Gastroesophageal sphincter (tissue), 3 donors: ENCODE data around the gene IRX6.

Experiments used
- POLR2A ChIP-seq, 2 donors: fragments of 450-650 bp; IDR thresholded peaks; one replicate each; pipeline ENCODE4 v1.6.1; 2017; ENCODE audit warnings: antibody characterized with exemption in 2 of 2, mild to moderate bottlenecking in 2 of 2, moderate library complexity in 1 of 2
- POLR2AphosphoS5 ChIP-seq: sonication (generic); formaldehyde crosslinking; IDR thresholded peaks from one replicate; pipeline ENCODE4 v1.6.1; 2017; ENCODE audit warnings: antibody characterized with exemption
- TF ChIP-seq, protein P1 (sequence below), 4 experiments: fragments of 200-600 bp in 2 of 4; fragments of 450-650 bp in 2 of 4; sonication (generic) in 1 of 4; IDR thresholded peaks; one replicate each; pipeline ENCODE4 v1.5.1; 2017 to 2019; ENCODE audit warnings: antibody characterized with exemption in 4 of 4, mild to moderate bottlenecking in 2 of 4, moderate library complexity in 2 of 4

- TF ChIP-seq, protein P1, sequence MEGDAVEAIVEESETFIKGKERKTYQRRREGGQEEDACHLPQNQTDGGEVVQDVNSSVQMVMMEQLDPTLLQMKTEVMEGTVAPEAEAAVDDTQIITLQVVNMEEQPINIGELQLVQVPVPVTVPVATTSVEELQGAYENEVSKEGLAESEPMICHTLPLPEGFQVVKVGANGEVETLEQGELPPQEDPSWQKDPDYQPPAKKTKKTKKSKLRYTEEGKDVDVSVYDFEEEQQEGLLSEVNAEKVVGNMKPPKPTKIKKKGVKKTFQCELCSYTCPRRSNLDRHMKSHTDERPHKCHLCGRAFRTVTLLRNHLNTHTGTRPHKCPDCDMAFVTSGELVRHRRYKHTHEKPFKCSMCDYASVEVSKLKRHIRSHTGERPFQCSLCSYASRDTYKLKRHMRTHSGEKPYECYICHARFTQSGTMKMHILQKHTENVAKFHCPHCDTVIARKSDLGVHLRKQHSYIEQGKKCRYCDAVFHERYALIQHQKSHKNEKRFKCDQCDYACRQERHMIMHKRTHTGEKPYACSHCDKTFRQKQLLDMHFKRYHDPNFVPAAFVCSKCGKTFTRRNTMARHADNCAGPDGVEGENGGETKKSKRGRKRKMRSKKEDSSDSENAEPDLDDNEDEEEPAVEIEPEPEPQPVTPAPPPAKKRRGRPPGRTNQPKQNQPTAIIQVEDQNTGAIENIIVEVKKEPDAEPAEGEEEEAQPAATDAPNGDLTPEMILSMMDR (IDR thresholded peaks at IDR 0.05), result no peak
- TF ChIP-seq POLR2AphosphoS5, result no peak
- TF ChIP-seq POLR2A (IDR thresholded peaks at IDR 0.05), result no peak
Observed at GRCh38 chr16:55284718-55285099, 39.3 kb upstream of the IRX6 start.
